ENCODE data around the gene PIK3IP1.
"Not testable (repeated sequence)": the region's sequence is repeated elsewhere in the genome, so short reads cannot be mapped to it uniquely, and the experiment has no call there.

Gene PIK3IP1

DNA sequence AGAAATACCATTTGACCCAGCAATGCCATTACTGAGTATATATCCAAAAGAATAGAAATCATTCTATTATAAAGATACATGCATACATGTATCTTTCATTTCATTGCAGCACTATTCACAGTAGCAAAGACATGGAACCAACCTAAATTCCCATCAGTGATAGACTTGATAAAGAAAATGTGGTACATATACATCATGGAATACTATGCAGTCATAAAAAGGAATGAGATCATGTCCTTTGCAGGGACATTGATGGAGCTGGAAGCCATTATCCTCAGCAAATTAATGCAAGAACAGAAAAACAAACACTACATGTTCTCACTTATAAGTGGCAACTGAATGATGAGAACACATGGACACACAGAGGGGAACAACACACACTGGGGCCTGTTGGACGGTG lies 21.9 kb upstream of the PIK3IP1 start:
- intact Hi-C loops (cut with DNase I); DNase-seq: not testable (repeated sequence)

DNA sequence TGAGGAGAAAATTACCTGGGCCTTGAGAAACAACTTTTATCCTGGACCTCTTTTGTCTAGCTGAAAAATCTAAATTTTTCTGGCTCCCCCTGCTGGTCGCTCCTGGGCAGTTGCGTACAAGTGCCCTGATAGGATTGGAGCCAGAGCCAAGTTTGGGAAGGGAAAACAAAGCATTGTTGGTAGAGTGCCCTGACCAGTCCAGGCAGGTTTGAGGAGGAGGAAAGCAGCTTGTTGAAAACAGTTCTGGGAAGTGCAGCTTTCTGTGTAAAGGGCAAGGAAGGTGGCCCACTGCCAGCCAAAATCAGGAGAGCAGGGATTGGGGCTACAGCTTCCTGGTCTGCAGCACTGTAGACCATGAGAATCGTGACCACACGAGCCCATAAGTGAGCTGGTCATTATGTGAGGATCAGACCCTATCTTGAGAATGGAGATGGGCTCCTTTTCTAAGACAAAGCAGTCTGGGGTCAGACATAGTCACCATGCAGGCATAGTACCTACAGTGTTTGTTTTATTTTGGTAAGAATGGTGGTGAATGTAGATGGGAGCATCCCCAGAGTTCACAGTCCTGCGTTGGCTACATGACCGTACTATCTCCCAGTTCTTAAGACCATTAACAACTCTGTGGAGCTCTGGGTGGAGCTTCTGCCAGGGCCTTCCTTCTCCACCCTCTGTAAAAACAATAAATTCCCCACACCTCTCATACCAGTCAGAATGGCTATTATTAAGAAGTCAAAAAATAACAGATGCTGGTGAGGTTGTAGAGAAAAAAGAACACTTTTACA lies 21.3 kb upstream of the PIK3IP1 start:
- intact Hi-C loops (cut with DNase I) = no loop called here
- DNase-seq = peak; percentile 37 to 90 (median 75)

DNA sequence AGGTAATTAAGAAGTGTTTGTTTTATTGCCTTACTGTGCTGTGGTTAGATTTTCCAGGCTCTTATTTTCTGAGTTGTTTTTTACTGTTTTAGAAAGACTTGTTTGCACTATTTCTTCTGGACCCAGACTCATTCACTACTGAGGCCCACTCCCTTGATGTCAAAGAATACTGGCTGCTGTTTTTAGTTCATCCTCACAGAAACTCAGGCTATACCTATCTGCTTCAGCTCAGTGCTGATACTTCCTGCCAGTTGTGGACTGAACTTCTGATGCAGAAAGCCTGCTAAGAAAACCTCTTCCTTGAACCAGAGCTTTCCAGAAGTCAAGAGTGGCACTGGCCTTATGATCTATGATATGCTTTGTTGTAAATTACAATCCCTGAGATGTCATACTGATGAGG lies 15.9 kb upstream of the PIK3IP1 start:
- DNase-seq = no peak
- intact Hi-C loops (cut with DNase I) = no loop called here

DNA sequence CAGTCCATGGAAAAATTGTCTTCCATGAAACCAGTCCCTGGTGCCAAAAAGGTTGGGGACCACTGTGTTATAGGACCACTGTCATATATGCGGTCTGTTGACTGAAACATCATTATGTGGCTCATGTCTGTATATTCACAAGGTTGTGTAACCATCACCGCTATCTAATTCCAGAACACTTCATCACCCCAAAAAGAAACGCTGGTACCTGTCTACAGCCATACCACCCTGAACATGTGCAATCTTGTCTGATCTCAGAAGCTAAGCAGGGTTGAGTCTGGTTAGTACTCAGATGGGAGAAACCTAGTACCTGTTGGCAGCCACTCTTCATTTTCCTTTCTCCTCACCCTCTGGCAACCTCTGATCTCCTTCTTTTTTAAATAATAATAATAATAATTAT lies 12.9 kb upstream of the PIK3IP1 start:
- DNase-seq = no peak
- intact Hi-C loops (cut with DNase I) = no loop called here

DNA sequence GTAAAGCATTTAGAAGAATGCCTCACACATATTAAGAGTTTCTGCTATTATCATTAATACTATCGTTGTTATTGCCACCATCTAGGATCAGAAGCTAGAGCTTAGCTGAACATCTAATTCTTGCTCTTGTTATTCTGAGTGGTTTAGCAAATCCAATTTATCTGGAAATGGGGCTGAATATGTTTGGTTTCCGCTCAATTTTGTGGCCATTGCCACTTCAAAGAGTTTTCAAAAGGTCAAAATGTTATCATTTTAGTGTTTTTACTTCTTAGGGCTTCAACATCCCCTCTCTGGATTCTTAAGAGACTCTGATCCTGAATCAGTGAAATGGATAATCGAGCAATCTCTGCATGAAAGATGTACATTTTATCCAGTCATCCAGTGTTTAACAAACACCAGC lies 10.2 kb upstream of the PIK3IP1 start:
- intact Hi-C loops (cut with DNase I) = no loop called here
- no peak for DNase-seq

DNA sequence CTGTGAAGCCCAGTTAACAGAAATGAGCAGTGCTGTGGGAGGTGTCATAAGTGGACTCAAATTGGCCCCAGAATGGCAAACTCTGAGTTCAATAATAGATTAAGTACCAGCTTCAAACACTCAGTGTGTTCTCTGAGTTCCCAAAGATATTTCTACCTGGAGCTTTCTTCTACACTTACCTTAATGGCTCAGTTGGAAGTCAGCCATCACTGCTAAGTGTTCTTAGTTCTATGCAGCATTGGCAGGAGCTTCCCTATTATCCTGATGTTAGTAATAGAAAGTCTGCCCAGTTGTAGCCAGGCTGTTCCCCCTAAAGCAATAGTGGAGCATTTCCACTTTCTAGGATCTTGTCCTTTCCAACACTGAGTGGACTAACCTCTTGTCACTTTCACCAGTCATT lies 9.7 kb upstream of the PIK3IP1 start:
- intact Hi-C loops (cut with DNase I) = no loop called here
- no peak for DNase-seq

DNA sequence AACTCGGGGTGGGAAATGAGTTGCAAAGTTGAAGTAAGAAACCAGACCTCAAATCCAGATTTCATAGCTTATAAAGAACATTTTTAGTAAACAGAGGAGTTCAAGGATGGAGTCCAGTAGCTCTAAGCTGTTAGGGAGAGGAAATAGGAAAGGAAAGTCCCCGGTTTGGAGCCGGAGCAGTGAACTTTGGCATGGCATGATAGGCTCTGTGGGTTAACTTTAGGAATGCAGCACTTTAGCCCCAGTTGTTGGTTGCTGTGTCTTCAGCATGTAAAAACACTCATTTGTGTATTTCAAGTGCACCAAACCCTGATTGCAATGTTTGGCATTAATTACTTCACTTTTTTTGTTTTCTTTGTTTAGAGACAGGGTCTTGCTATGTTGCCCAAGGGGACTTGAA lies 8.6 kb upstream of the PIK3IP1 start:
- intact Hi-C loops (cut with DNase I) = no loop called here
- DNase-seq = no peak

DNA sequence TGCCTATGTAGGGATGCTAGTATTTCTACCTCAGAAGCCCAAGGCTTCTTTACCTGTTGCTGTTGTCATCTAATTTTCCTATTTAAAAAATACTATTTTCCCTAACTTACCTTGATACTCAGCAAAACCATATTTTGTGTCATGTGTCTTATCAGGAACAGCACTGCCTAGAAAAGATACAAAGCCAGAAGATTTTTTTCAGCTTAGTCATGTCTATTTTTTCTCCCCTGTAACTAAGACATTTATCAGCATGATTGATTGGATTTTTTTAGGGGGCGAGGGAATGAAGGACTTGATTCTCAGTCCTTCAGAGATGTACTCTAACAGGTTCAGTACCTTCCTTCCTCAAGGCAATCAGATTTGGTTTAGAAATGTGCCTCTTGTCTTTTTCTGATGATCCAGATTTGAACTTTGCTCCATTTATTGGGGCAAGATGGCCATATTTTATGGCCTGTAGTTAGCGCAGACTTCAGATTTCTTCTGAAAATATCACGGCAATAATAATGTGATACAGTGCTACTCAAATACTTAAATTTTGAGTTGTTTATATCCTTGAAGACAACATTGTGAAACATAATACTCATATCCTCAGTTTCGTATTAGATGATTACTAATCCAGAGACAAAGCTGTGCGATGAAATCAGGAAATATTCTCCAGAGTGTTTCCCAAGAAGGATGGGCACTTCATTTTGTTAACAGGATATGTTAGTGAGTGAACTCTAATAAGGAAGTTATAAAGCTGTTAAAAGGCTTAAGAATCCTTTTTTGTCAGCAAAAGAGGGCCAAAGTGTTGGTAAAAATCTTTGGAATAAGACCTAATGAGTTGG lies 3.8 kb upstream of the PIK3IP1 start:
- DNase-seq = no peak
- intact Hi-C loops (cut with DNase I) = no loop called here

DNA sequence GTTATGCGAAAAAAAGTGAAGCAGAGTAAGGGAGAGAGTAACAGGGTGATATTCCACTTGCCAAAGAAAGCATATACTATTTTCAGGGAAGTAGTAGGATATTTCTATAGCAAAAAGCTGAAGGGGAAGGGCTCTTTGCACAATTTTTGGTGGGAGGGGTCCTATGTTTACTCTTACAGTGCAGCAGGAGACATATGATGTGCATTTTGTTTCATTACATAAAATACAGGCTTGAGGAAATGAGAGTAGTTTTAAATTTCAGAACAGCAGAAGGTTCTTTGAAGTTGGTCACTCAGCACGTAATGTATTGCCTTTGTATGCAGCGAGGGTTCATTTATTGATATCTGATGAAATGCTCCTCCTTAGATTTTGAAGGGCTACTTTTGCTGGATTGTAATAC lies 3.1 kb upstream of the PIK3IP1 start:
- no peak for DNase-seq
- intact Hi-C loops (cut with DNase I) = no loop called here

DNA sequence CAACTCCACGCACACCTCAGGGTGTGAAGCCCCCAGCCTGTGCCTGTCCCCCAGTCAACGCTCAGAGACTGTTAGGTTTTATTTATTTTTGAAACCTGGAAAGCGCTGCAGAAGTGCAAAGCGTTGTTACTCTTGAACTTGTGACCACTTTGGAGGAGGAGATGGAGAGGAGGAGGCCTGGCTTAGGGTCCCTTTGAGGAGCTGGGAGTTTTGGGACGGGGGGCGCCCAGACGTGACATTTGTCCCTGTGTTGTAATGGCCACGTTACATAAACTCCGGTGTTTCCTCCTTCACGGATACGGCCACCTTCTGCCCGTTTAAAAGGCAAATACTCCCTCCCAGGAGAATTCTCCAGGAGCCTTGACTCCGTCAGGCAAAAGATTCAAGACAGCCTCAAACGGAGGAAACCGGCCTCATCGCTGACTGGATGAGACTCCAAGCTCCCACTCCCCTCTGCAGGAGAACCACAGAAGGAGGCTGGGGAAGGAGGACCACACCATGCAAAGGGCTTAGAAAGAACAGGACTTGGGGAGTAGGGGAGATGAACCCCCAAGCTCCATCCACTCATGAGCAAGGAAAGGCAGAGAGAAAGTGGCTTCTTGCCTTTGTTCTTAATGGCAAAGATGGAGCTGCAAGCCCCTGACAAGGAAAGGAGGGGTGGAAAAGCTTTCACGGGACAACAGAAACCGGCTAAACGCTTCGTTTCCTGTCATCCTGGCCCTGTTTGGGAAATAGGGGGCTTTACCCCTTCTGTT lies 630 bp downstream of the PIK3IP1 start:
- intact Hi-C loops (cut with DNase I) = loop anchor here (2.0 to 5.0 kb wide), 2 partner anchors 55 to 106 kb away; partner anchors contain the start of genes DRG1 and PATZ1
- peak in 31 of 42 donors; percentile 33 to 79 (median 54) for DNase-seq

DNA sequence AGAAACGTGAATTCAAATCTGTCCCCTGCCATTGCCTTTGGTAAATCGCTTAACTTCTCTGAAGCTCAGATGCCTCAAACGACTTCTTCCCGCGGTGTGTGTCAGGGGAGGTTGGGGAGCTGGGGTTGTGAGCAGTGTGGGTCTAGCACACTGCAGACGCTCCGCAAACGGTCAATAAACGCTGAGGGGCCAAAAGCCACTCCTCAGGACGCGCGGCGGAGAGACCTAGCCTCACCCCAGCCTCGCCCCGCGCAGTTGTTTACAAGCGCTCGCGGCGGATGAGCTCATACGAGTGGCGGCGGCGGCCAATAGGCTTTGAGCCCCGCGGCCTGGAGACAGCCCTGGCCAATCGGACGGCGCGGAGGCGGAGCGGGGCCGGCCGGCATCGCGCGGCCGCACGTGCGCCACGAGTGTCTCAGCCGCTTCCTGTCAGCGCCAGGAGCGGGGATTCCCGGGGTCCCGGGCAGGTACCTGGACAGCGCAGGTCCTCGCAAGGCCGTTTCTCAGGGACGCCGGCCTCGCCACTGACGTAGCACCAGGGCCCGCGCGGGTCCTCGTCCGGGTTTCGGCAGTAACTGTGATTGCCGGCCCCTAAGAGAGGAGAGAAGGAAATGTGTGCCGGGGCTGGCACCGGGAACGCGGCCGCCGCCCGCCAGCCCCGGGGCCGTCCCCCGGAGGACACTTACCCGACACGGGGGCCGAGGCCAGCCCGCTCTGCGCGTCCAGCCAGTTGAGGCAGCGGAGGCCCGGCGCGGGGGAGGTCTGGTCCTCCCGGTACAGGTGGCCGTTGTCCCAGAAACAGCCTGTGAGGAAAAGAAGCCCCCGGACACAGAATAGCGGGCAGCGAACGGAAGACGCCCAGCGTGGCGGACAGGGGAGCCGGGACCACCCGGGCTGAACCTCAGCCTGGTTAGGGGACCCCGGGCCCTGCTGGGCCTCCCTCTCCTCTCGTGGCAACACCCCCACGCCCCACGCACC lies 1.5 kb downstream of the PIK3IP1 start:
- intact Hi-C loops (cut with DNase I) = loop anchor here (2.0 to 5.0 kb wide), 2 partner anchors 56 to 107 kb away; partner anchors contain the start of genes DRG1 and PATZ1

DNA sequence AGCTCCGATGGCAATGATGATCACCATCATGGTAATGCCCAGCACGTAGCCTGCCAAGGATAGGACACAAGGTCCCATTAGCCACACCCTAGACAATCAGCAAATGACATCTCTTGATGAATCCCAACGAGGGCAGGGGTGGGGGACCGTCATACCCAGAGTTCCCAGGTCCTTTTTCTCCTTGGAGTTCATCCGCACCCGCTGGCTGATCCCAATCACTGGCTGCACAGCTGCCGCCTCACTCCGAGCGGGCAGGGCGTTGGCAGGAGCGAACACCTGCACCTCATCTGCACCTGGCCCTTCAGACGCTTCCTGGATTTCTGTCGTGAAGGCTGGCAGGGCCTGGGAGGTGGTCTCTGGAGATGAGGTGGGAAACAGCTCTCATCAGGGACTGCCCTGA lies 2.9 kb downstream of the PIK3IP1 start:
- no peak for DNase-seq
- intact Hi-C loops (cut with DNase I) = no loop called here

More for the DNA sequence above, 1.5 kb downstream of the PIK3IP1 start:
- peak; percentile 93 to 98 (median 95) for DNase-seq

DNA sequence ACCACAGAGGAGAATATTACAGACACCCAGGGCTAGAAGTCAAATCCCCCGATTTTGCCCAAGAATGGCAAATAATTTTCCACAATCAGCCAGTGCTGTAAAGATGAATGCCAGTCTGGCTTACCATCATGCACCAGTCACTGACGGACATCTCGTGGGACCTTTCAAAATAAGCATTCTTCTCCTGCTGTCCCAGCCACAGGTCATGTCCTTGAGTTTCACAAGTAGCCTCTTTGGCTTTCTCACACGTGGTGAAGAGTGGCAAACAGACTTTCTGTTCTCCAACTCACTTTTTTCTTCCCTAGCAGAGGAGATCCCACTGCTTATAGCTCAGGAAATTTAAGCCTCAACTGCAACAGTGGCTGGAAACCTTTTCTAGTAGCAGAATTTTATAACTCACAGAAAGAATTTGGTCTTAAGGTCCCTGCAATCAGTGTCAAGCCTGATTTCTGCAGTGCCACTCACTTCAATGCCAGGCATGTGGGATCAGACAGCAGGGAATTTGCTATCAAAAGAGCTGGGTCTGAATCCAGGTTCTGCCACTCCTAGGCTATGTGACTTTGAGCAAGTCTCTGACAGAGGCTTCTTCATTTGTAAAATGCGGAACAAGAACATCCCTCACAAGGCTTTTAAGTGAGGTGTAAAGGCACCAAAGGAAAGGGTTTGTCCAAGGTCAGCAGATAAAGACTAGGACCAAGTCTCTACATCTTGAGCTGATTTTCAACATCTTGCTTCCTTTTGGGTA lies 3.6 kb downstream of the PIK3IP1 start:
- intact Hi-C loops (cut with DNase I) = no loop called here
- DNase-seq = no peak

DNA sequence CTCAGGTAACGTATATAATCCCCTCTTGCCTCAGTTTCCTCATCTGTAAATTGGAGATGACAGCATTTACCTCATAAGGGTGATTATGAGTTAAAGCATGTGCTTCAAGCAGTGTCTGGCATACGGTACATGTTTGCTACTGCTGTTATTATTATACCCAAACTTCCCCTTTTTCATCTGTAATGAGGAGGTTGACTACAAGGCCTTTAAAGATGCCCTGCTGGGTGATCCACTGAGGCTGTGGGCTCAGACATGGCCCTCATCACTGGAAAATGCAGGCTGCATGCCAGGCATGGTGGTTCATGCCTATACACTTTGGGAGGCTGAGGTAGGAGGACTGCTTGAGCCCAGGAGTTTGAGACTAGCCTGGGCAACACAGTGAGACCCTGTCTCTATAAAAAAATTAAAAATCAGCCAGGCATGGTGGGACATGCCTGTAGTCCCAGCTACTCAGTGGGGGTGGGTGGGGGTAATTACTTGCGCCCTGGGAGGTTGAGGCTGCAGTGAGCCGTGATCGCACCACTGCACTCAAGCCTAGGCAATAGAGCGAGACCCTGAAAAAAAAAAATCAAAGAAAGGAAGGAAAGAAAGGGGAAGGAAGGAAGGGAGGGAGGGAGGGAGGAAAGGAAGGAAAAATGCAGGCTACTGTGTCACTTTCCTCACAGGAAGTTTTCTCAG lies 4.3 kb downstream of the PIK3IP1 start:
- intact Hi-C loops (cut with DNase I) = no loop called here
- no peak for DNase-seq

DNA sequence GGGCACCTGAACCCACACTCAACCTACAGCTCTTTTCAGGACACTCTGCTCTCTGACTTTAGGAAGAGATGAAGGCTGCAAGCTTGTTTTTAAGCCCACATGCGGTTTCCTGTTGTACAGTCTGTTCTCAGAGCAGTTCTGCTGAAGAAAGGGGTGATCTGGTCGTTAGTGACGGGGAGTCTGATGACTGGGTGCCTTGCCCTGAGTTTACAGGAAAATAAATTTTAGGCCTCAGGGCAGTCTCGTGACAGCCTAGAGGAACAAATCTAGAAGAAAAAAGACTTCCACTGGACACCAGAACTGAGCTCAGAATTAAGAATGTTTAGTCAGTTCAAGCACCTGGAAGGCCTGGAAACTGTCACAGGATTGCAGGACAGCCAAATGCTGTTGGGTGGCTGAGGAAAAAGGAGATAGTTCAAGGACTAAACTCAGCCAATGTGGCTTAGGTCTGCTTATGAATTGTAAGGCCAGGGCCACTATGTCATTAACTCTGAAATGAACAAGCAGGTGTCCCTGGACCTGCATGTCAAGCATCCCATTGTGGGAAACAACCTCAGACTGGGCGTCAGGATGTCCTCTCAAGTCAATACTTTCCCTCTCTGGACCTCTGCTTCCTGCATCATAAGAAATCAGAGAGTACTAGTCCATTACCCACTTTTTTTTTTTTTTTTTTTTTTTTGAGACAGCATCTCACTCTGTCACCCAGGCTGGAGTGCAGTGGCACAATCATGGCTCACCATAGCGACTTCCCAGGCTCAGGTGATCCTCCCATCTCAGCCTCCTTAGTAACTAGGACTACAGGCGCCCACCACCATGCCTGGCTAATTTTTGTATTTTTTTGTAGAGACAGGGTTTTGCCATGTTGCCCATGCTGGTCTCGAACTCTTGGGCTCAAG lies 5.7 kb downstream of the PIK3IP1 start:
- intact Hi-C loops (cut with DNase I) = no loop called here
- peak in 1 of 42 donors; percentile 33 for DNase-seq
